ENCODE measurements around the gene USP28.
"Not testable (repeated sequence)": the region's sequence is repeated elsewhere in the genome, so short reads cannot be mapped to it uniquely, and the experiment has no call there.

The USP28 gene, protein sequence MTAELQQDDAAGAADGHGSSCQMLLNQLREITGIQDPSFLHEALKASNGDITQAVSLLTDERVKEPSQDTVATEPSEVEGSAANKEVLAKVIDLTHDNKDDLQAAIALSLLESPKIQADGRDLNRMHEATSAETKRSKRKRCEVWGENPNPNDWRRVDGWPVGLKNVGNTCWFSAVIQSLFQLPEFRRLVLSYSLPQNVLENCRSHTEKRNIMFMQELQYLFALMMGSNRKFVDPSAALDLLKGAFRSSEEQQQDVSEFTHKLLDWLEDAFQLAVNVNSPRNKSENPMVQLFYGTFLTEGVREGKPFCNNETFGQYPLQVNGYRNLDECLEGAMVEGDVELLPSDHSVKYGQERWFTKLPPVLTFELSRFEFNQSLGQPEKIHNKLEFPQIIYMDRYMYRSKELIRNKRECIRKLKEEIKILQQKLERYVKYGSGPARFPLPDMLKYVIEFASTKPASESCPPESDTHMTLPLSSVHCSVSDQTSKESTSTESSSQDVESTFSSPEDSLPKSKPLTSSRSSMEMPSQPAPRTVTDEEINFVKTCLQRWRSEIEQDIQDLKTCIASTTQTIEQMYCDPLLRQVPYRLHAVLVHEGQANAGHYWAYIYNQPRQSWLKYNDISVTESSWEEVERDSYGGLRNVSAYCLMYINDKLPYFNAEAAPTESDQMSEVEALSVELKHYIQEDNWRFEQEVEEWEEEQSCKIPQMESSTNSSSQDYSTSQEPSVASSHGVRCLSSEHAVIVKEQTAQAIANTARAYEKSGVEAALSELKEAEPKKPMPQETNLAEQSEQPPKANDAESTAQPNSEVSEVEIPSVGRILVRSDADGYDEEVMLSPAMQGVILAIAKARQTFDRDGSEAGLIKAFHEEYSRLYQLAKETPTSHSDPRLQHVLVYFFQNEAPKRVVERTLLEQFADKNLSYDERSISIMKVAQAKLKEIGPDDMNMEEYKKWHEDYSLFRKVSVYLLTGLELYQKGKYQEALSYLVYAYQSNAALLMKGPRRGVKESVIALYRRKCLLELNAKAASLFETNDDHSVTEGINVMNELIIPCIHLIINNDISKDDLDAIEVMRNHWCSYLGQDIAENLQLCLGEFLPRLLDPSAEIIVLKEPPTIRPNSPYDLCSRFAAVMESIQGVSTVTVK

DNA sequence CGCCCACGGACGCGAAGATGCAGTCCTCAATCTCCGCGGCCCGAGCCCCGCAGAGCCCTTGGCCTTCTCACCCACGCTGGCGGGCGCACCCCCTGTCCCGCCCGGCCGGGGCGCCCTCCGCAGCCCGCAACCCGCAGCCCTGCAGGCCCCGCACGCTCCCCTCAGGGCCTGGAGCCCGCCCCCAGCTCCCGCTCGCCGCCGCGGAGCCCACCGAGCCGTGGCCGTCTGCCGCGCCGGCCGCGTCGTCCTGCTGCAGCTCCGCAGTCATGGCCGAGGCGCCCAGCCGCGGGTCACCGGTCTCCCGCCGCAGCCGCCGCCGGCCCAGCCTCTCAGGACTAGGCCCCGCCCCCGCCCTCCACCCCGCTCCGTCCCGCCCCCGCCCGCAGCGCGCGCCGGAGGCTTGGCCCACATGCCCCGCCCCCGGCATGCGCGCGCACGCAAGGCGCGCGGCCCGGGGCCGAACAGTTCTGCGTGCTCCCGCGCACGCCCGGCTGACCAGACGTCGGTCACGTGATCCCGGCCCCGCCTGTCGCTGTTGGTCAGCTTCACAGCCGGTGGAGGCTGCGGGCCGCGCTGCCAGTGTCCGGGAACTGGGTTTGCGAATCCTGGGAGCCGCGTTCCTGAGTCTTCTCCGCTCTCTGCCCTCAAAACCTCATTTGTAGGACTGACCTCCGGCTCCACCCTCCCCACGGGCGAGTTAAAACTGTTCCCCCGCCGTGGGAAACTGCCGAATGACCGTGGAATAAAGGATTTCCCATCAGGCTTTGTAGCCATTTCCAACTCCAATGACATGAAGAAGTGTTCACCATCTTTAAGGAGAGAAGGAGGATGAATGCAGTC lies at the start of gene USP28:
USP28 (minus strand) TSS at position 339 of the 840 bp plus-strand sequence; CDS start at position 268, 71 bp downstream.
- H3K4me3 ChIP-seq (ENCODE audit: low read depth, low read length), result peak within 1 kb of the TSS; percentile 77
- in situ Hi-C loops (cut with HindIII; ENCODE audit: low sequenced_read_pairs), result no loop called here
- peak; percentile 97 for DNase-seq (ENCODE audit: low read depth, low spot score)
- TF ChIP-seq, protein P1, sequence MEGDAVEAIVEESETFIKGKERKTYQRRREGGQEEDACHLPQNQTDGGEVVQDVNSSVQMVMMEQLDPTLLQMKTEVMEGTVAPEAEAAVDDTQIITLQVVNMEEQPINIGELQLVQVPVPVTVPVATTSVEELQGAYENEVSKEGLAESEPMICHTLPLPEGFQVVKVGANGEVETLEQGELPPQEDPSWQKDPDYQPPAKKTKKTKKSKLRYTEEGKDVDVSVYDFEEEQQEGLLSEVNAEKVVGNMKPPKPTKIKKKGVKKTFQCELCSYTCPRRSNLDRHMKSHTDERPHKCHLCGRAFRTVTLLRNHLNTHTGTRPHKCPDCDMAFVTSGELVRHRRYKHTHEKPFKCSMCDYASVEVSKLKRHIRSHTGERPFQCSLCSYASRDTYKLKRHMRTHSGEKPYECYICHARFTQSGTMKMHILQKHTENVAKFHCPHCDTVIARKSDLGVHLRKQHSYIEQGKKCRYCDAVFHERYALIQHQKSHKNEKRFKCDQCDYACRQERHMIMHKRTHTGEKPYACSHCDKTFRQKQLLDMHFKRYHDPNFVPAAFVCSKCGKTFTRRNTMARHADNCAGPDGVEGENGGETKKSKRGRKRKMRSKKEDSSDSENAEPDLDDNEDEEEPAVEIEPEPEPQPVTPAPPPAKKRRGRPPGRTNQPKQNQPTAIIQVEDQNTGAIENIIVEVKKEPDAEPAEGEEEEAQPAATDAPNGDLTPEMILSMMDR (IDR thresholded peaks at IDR 0.05; ENCODE audit: low read depth, low read length), result no peak

GRCh38 chr11:113923572-113923971 lies 48.2 kb upstream of the USP28 start:
- DNase-seq (ENCODE audit: low read depth, low spot score), result no peak
- H3K4me3 ChIP-seq (ENCODE audit: low read depth, low read length), result no peak overlapping the region
- in situ Hi-C loops (cut with HindIII; ENCODE audit: low sequenced_read_pairs), result no loop called here
- TF ChIP-seq, protein P1 (IDR thresholded peaks at IDR 0.05; ENCODE audit: low read depth, low read length), result no peak

GRCh38 chr11:113911491-113911890 lies 36.1 kb upstream of the USP28 start:
- DNase-seq (ENCODE audit: low read depth, low spot score); in situ Hi-C loops (cut with HindIII; ENCODE audit: low sequenced_read_pairs); H3K4me3 ChIP-seq (ENCODE audit: low read depth, low read length): not testable (repeated sequence)

- no peak overlapping the region for H3K4me3 ChIP-seq (ENCODE audit: low read depth, low read length)
- in situ Hi-C loops (cut with HindIII; ENCODE audit: low sequenced_read_pairs), result no loop called here
- no peak for DNase-seq (ENCODE audit: low read depth, low spot score)
- TF ChIP-seq, protein P1 (IDR thresholded peaks at IDR 0.05; ENCODE audit: low read depth, low read length), result no peak
Observed at GRCh38 chr11:113908098-113908497, 32.7 kb upstream of the USP28 start.

- no peak overlapping the region for H3K4me3 ChIP-seq (ENCODE audit: low read depth, low read length)
Observed at GRCh38 chr11:113907681-113908080, 32.3 kb upstream of the USP28 start.

DNA sequence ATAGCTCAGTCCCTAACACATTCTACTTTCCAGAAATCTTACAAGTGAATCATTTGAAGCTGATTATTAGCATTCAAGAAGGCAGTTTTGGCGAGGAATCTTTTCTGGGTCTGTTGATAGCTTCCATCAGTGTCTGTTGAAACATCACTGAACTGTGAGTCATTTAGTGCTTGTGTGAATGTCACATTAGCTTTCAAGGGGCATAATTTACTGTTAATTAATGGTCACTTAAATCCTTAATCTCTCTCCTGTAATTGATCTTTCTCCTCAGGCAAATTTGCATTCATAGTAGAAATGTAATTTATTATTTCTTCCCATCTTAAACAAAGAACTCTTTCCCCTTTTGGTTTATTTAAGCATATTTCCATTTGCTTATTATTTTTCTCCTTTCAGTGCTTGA lies 31.8 kb upstream of the USP28 start:
- in situ Hi-C loops (cut with HindIII; ENCODE audit: low sequenced_read_pairs), result no loop called here
- H3K4me3 ChIP-seq (ENCODE audit: low read depth, low read length), result no peak overlapping the region
- DNase-seq (ENCODE audit: low read depth, low spot score), result no peak
- TF ChIP-seq, protein P1 (IDR thresholded peaks at IDR 0.05; ENCODE audit: low read depth, low read length), result no peak

More at GRCh38 chr11:113907681-113908080, 32.3 kb upstream of the USP28 start:
- TF ChIP-seq, protein P1 (IDR thresholded peaks at IDR 0.05; ENCODE audit: low read depth, low read length), result no peak
- DNase-seq (ENCODE audit: low read depth, low spot score), result no peak
- in situ Hi-C loops (cut with HindIII; ENCODE audit: low sequenced_read_pairs), result no loop called here

Data from astrocyte of the spinal cord (primary cell).